NAMALWA (cell line): ENCODE results near the gene BNC2.

Experiments
- DNase-seq: peaks from one replicate; pipeline ENCODE4 v3.0.0-alpha.2; 2015; ENCODE audit warnings: low spot score

BNC2 gene

GRCh38 chr9:16869882-16870595 lies 431 bp downstream of the BNC2 start:
- no peak for DNase-seq

DNA sequence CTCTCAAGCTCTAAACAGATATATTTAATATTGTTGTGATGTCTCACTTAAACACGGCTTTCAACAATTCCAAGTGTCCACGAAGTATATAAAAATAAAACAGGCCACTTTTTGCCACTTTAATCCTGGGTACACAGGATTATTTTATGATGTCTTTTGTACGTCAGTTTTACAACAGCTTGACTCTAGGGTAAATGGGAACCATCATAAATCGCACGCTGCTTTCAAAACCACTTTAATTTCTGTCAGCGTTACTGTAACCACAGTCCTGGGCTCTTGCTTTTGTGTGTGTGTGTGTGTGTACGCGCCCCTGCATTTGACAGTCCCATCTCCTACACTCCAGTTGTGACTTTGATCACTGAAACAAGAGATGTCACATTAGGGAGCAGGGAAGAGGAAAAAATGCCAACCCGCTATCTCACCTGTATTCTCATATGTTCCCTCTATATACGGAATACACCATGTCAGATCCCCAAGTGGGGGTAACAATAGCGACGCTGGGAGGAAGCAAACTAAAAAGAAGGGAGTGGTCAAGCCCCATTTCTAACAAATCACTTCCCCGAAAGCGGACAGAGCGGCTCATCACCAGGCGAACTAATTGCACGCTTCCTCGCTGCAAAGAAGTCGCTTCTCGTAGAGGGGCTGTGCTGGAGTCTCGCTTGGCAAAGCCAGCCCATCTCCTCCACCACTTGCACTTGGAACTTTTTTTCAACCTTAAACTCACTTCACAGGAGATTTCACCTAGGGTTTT lies 1.2 kb downstream of the BNC2 start:
- DNase-seq, result no peak

GRCh38 chr9:16868701-16869100 lies 1.8 kb downstream of the BNC2 start:
- no peak for DNase-seq

DNA sequence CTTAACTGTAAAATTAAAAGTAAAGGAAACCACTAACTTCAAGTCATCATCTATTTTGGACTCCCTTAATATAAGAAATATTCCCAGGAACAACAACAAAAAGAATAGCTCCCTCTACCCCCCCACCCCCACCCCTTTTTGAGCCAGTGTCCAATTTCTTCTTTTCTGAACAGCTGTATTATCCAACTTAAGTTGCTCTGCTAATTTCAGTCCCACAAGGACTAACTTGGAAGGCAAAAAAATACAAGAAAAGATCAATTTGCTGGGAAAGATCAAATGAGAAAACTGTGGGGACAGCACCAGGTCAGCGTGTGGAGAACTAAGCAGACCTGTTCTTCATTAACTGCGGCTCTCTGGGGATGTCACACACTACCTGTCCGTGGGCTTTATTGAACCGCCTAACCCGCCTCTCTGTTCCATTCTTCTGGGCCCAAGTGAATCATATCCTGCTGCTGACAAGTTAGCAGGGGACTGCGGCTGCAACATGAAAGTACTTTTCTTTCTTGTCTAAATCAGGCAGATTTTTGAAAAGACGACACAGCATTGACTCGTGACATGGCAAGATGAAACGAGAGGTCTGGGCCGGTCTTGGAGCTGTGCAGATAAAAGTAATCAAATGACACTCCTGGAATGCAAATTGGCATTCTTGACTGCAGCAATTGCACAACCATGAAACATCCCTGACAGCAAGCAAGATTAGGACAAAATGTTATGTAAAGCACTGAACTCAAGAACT lies 2.7 kb downstream of the BNC2 start:
- DNase-seq, result no peak

GRCh38 chr9:16866587-16866986 lies 3.9 kb downstream of the BNC2 start:
- no peak for DNase-seq

- no peak for DNase-seq
Observed at GRCh38 chr9:16864649-16865434, 5.6 kb downstream of the BNC2 start.

DNA sequence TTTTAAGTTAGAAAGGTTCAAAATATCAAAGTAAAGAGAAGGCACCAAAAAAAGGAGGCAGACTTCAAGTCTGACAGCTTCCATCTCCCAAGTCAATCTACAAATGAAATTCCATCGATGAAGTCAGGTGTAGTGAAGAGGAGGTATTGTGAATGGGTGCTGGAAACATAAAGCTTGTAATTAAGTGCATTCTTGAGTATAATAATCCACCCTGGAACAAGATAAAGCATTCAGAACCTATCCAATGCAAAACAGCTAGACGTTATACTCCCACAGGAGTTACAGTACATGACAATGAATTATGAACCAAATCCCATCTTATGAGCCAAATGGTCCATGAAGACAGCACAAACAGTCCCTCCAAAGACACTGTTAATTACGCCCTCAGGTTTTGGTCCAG lies 22.3 kb downstream of the BNC2 start:
- no peak for DNase-seq

DNA sequence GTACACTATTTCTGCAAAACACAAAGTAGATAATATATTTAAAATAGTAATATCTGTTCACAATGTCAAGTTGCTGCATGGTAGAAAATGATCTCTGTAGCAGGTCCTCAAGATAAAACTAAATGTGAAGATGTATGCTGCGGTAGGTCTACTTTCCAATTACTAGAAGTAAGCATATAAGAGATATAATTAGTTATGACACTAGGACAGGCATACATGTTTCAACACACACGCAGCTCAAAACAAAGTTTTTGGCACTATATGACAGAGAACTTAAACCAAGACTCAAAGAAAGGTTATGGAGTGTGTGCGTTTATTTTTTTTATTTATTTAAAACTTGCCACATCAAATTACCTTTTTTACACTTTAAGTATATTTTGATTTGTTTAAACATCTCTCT lies 23.5 kb downstream of the BNC2 start:
- DNase-seq, result no peak

- DNase-seq, result no peak
Observed at GRCh38 chr9:16846367-16846766, 24.1 kb downstream of the BNC2 start.

DNA sequence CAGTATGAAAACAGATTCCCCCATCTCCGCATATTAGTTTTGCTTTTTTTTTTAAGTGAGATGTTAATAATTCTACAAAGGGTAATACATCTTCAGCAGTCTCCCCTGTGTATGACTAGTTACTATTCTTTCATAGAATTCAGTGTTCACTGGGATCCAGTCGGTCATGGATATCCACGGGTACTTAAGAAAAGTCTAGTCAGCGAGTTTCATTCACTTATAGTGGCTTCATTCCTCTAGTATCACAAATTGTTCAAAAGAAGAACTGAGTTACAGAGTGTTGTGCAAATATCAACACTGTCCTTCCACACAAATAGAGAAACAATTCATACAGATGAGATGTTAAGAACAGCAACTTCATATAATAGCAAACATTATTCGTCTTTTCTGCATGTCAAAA lies 35.7 kb downstream of the BNC2 start:
- DNase-seq, result no peak

GRCh38 chr9:16833296-16833835 lies 37.1 kb downstream of the BNC2 start:
- no peak for DNase-seq

GRCh38 chr9:16832101-16832500 lies 38.4 kb downstream of the BNC2 start:
- DNase-seq, result no peak

DNA sequence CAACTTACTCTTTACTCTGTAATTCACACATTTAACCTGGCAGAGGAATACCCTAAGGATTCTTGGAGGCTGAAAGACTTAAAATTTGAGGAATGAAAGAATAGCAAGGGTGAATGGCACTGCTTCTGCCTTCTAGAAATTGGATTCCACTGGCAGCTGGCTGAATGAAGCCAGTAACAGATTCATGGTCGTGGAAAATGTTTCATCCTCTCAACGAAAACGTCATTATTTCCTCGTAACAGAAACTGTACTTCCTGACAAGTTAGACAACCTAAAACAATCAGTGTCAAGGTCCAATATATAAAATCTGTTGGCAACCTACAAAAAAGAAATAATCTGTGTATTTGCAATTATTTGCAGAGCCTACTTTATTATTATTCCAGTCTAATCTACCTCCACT lies 39.7 kb downstream of the BNC2 start:
- DNase-seq, result no peak

- no peak for DNase-seq
Observed at GRCh38 chr9:16828340-16829281, 41.9 kb downstream of the BNC2 start.

DNA sequence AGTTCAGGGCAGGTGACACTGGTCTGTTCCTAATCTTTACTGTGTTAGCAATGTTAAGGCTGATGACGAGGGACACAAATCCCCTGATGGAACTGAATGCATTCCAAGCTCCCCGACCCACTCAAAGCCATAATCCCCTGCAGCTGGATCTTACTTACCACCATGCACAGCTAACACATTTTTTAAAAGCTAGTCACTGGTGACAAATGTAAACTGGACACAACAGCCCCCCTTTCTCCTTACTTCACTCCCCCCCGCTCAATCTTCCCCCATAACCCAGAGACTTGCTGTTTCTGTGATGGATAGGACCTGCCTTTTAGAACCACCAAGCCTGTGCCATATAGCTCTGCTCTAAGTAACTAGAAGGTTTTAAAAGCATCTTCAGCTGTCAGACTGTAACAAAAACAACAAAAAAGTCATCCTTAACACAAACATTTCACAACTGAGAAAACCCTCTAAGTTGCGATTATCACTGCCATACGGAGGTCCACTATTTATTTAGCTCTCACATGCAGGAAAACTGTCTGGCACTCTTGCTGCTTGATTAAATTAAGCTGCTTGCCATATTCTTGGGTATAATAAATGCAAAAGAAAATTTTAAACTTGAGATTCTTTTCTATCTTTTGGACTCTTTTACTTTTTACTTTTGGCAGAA lies 44.4 kb downstream of the BNC2 start:
- DNase-seq, result no peak

- DNase-seq, result no peak
Observed at GRCh38 chr9:16825331-16825725, 45.1 kb downstream of the BNC2 start.

- no peak for DNase-seq
Observed at GRCh38 chr9:16824545-16825330, 45.7 kb downstream of the BNC2 start.

GRCh38 chr9:16823906-16824305 lies 46.6 kb downstream of the BNC2 start:
- no peak for DNase-seq

DNA sequence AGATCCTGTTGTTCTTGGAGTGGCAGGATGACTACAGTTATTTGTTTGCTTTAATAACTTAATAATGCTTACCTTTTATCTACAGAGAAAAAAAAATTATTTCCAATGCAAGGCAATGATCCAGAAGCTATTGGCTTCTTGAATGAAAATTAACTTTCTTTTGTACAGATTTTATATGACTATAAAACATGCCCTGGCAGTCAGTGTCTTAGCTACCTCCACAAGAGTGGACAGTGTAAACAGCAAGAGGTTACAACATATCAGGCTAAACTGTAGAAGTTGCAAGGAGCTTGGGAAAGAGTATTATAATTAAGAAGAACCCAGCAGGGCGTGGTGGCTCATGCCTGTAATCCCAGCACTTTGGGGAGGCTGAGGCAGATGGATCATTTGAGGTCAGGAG lies 49.1 kb downstream of the BNC2 start:
- DNase-seq, result no peak

GRCh38 chr9:16817514-16817913 lies 53.0 kb downstream of the BNC2 start:
- no peak for DNase-seq
